Subcutaneous adipose tissue (tissue), 4 donors: ENCODE results near the gene THSD4. TPM values are rescaled to one million over a fixed set of nuclear protein-coding genes. Genes with fewer than 3 reads are reported as not detected.

Experiments used
- total RNA-seq, 4 donors: library from RNA; depleted of rRNA; stranded (reverse); fragments of >200 nt; gene quantifications; one replicate each; pipeline ENCODE4 v1.1.0, GENCODE V29; 2016
- TF ChIP-seq, protein P1 (sequence below): fragments of 450-650 bp; IDR thresholded peaks from one replicate; pipeline ENCODE4 v1.5.1; 2016; ENCODE audit warnings: low read depth, mild to moderate bottlenecking, control low read depth, antibody characterized with exemption, moderate library complexity

The THSD4 gene
- total RNA-seq, 4 donors from 2014 or later, result 0.17 to 0.94 (median 0.63) TPM

DNA sequence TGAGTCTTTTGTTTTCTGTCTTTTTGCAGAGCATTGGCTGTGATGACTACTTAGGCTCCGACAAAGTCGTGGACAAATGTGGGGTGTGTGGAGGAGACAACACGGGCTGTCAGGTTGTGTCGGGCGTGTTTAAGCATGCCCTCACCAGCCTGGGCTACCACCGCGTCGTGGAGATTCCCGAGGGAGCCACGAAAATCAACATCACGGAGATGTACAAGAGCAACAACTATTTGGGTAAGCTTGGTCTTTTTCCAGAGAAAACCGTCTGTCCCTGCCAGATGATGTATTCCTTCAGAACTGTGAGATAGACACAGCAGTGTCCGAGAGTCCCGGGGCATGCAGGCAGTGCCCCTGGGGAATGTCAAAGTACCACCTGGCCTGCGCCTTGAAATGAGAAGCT lies 545.2 kb downstream of the THSD4 start:
- TF ChIP-seq, protein P1, sequence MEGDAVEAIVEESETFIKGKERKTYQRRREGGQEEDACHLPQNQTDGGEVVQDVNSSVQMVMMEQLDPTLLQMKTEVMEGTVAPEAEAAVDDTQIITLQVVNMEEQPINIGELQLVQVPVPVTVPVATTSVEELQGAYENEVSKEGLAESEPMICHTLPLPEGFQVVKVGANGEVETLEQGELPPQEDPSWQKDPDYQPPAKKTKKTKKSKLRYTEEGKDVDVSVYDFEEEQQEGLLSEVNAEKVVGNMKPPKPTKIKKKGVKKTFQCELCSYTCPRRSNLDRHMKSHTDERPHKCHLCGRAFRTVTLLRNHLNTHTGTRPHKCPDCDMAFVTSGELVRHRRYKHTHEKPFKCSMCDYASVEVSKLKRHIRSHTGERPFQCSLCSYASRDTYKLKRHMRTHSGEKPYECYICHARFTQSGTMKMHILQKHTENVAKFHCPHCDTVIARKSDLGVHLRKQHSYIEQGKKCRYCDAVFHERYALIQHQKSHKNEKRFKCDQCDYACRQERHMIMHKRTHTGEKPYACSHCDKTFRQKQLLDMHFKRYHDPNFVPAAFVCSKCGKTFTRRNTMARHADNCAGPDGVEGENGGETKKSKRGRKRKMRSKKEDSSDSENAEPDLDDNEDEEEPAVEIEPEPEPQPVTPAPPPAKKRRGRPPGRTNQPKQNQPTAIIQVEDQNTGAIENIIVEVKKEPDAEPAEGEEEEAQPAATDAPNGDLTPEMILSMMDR, result no peak

- TF ChIP-seq, protein P1, result no peak
These were observed 547.0 kb downstream of the THSD4 start for GRCh38 chr15:71662306-71662705.

GRCh38 chr15:71664622-71665021 lies 549.4 kb downstream of the THSD4 start:
- TF ChIP-seq, protein P1, result no peak

DNA sequence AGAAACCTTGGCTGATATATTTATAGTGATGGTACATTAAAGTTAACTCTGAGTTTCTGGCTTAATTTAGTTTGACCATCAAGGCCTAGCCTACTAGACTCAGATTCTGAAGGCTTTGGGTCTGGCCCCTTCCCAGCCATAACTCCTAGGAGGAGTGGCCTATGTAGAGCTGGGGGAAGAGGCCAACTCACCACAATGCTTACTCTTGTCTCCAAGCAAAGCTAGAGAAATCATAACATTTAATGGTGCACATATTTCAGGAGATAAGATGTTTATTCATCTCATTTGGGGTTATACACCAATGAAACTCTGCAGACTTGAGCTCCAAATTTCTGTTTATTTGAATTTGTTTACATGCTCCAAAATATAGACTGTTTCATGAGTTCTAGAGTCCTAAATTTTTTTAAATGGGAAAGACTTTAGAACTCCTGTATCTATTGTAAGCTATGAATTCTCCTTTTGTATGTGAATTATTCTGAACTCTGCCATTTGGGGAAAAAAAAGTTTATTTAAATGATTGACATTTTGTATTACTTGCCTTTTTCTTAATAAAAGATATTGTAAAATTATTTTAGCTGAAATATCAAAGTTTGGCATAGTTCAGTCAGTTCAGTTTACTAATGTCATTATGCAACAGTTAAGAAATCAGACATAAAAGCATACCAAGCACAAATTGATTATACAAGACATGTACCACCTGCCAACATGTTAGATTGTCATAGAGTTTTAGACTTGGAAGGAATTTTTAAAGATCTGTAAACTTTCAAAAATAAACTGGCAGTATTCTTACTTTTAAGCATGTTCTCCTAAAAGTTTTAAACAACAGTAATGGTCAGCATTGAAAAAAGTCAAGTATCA lies 551.7 kb downstream of the THSD4 start:
- TF ChIP-seq, protein P1, result no peak

DNA sequence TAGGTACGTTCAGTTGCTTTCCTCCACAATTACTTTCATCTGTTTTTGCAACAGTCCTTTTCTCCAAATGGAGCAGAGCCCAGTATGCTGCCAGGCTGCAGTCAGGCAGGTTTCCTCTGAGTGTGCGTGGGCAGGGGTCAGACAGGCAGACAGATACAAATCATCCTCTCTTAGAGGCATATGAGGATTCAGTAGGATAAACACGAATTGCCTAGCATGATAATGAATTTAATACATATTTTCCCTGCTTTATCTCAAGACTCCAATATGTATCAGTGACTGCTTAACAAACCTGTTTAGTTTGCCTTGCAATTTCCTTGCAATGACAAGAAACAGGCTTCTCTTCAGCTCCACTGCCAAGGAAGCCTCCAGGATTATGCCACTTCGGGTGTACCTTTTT lies 554.4 kb downstream of the THSD4 start:
- TF ChIP-seq, protein P1, result no peak

- TF ChIP-seq, protein P1, result no peak
These were observed 559.1 kb downstream of the THSD4 start for GRCh38 chr15:71674354-71674753.

DNA sequence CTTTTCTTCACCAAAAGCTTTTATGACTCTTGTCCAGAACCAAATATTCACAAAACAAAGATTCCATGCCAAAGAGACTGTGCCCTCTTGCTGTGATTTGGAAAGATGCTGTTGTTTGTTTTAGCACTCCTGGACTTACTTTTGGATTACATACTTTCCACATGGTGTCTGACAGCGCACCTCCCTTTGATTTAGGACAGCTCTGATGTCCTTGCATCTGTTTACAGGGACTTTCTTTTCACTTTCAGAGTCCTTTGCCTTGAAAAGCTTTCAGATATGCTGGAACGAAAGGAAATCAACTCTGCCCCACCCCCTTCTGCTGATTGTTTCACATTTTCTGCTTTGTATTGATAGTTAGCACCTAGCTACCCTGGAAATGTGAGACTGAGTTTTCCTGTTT lies 562.1 kb downstream of the THSD4 start:
- TF ChIP-seq, protein P1, result no peak
